Fibroblast of lung (primary cell): ENCODE data around the gene TMEM51.

Source experiments
- CTCF ChIP-seq, 2 donors: IDR thresholded peaks in 1 of 2; conservative IDR thresholded peaks in 1 of 2; 1 replicate in 1 of 2; 2 replicates in 1 of 2; pipeline ENCODE4 v1.5.1; 2011 to 2012; ENCODE audit warnings: low read length in 2 of 2, control low read depth in 1 of 2, inconsistent platforms in 1 of 2, low read depth in 1 of 2, mild to moderate bottlenecking in 1 of 2
- EZH2 ChIP-seq: IDR thresholded peaks from 2 replicates; pipeline ENCODE4 v1.5.1; 2012; ENCODE audit warnings: low read length, control low read depth, mild to moderate bottlenecking; ENCODE audit errors: missing control alignments

GRCh38 chr1:15186073-15186845, 32.7 kb downstream of the TMEM51 start:
- TF ChIP-seq CTCF (conservative IDR thresholded peaks at IDR 0.05 in 1 of 2, IDR thresholded peaks at IDR 0.05 in 1 of 2; ENCODE audit: low read depth in 1 of 2, low read length in 2 of 2) (no peak), EZH2 (no peak)
